ENCODE results near the gene RUFY2.
A peak's percentile ranks its signal among the peaks of the same experiment; 100 is the strongest.
"Not testable (repeated sequence)": the region's sequence is repeated elsewhere in the genome, so short reads cannot be mapped to it uniquely, and the experiment has no call there.

Gene RUFY2

GRCh38 chr10:68362590-68362989 is 44.5 kb downstream of the RUFY2 start:
- no peak for DNase-seq

DNA sequence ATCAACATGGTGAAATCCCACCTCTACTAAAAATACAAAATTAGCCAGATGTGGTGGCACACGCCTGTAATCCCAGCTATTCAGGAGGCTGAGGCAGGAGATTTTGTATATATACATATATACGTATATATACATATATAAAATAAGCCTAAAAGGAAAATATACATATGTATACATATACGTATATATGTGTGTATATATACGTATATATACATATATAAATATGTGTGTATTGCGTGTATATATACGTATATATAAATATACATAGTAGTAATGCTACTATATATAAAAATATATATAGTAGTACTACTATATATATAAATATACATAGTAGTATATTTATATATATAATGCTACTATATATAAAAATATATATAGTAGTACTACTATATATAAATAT is 47.9 kb downstream of the RUFY2 start:
- DNase-seq, result no peak

DNA sequence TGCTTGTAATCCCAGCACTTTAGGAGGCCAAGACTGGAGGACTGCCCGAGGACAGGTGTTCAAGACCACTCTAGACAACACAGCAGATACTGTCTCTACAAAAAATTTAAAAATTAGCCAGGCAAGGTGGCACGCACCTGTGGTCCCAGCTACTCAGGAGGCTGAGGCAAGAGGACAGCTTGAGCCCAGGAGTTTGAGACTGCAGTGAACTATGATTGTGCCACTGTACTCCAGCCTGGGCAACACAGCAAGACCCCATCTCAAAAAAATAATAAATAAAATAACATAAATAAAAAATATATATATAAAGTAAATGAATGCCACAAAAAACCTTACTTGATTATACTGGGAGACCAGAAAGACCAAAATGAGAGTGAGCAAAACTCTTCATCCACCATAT is 53.5 kb downstream of the RUFY2 start:
- DNase-seq, result no peak

GRCh38 chr10:68348265-68348741 is 58.8 kb downstream of the RUFY2 start:
- no peak for DNase-seq

DNA sequence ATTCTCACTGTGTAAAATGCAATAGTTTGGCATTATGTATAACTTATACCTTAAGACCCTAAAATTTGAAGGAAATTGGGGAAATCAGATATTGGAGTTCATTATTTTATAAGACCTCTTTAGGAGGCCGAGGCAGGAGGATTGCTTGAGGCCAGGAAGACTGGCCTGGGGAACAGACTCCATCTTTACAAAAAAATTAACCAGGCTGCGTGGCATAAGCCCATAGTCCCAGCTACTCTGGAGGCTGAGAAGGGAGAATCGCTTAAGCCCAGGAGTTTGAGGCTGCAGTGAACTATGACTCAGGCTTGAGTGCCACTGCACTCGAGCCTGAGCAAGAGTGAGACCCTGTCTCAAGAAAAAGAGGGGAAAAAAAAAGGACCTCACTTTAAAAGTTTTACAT is 60.3 kb downstream of the RUFY2 start:
- no peak for DNase-seq

- DNase-seq, result no peak
Measured at GRCh38 chr10:68345621-68346020, 61.5 kb downstream of the RUFY2 start.

- no peak for DNase-seq
Measured at GRCh38 chr10:68342909-68343516, 64.1 kb downstream of the RUFY2 start.

- DNase-seq, result no peak
Measured at GRCh38 chr10:68340358-68341080, 66.6 kb downstream of the RUFY2 start.

GRCh38 chr10:68336754-68337351 is 70.2 kb downstream of the RUFY2 start:
- no peak for DNase-seq

DNA sequence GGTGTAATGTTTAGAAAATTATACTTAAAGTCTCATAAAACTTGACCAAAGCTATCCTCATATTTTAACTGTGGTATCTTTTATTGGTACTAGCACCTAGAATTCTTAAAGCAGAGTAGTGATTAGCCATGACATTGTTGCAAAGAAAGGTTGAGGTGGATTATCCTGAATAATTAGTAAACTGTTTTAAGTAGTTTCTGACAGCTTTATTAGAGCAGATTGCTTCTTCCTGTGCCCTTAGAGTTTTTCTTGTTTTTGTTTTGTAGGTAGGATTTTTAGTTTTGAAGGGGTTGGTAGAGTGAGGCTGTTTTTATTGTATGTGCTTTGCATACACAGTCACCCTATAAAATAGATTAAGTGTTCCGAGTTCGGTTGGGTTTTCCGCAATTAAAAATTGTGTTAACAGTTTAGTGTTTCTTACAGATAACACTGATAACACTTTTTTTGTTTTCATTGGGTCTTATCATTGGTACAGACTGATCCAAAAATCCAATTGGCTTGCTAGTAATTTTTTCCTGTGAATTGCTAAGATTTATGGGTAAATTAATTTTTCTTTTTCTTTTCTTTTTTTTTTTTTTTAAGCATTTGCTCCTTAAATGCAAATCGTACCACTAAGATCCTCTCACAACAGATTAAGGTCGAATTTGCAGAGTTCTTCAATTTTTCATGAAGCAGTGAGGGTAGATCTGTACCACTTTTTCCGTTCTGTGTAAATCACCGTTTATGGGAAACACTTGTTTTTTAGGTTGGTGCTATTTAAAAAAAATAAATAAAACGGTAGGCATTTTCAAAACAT is 72.2 kb downstream of the RUFY2 start:
- DNase-seq, result no peak

GRCh38 chr10:68333440-68334431 is 73.3 kb downstream of the RUFY2 start:
- no peak for DNase-seq

DNA sequence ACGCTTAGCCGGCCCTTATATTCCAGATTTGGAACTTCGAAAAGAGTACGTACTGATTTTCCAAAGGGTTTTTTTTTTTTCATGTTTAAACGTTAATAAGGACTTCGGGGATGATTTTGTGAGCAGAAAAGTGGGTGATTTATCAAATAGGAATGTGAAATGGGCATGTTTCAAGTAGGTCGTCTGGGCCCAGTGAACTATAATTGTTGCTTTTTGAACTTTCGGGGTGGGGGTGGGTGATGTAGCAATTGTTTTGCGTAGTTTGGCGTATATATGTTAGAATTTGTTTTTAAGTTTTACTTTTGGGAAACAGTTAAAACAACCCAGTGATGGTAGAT is 74.0 kb downstream of the RUFY2 start:
- DNase-seq, result no peak

- DNase-seq, result peak; percentile 26
Measured at GRCh38 chr10:68332259-68333057, 74.6 kb downstream of the RUFY2 start, which contains the start of gene PBLD. Gene PBLD (minus strand): TSS chr10:68332928. CDS start chr10:68306844, 26,084 bp downstream.

- peak; percentile 93 for DNase-seq
Measured at GRCh38 chr10:68331455-68332258, 75.4 kb downstream of the RUFY2 start, which contains the start of gene HNRNPH3. Gene HNRNPH3 (plus strand): TSS chr10:68332064. CDS start chr10:68337222, 5,158 bp downstream.

- no peak for DNase-seq
Measured at GRCh38 chr10:68330852-68331454, 76.1 kb downstream of the RUFY2 start.

- DNase-seq, result no peak
Measured at GRCh38 chr10:68329506-68329861, 77.6 kb downstream of the RUFY2 start.

DNA sequence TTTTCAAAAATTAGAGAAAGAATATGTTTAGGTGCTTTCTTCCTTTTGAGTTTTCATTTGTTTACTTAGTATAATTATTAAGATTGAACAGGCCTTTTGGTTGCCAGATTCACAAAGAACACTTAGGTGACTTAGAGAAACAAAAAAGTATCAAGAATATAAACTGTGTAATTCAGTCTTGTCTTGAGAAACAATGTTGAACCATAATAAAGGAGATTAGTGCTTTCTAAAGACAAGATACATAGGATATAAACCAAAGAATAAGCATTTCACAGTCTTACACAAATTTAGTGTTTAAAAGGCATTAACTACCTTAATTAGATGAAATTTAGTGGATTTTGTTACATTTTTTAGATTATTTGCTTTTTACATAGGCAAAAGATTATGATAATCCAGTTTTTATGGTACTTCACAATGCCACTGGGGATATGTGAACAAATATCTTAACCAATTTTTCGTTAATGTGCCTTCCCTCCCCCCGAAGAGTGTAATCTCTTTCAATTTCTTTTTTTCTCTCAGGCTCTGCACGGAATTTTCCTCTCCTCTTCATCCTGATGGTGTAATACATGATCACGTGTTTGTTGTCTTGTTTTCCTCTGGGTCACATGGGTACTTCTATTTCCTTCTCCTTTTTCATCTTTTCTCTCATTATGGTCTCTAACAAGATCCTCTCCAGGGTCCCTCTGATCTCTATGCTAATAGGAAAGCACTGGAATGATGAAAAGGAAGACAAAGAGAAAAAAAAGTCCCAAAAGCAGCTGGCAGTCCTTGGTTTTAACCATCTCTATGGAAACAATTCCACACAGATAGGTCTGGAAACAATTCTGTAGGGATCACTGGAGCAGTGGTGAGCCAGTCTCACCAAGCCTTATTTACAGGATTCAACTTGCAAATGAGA is 78.9 kb downstream of the RUFY2 start:
- DNase-seq, result no peak

GRCh38 chr10:68324396-68324795 is 82.7 kb downstream of the RUFY2 start:
- DNase-seq, result not testable (repeated sequence)
